Ascending aorta (tissue), 2 donors: ENCODE data around the gene CACFD1. TPM values are rescaled to one million over a fixed set of nuclear protein-coding genes. Genes with fewer than 3 reads are reported as not detected.

Source experiments
- DNase-seq, 2 donors: peaks; one replicate each; pipeline ENCODE4 v3.0.0-alpha.2; 2019; ENCODE audit warnings: low spot score in 2 of 2
- H3K27ac ChIP-seq, 2 donors: fragments of 200-600 bp; sonication (generic); one replicate each; pipeline ENCODE4 v1.5.1; 2016 to 2017; ENCODE audit warnings: mild to moderate bottlenecking in 1 of 2
- H3K27me3 ChIP-seq: fragments of 200-600 bp; sonication (generic); one replicate; pipeline ENCODE4 v1.5.1; 2017
- H3K36me3 ChIP-seq, 2 donors: fragments of 200-600 bp; sonication (generic); one replicate each; pipeline ENCODE4 v1.5.1; 2016
- H3K4me1 ChIP-seq, 2 donors: fragments of 200-600 bp; sonication (generic); one replicate each; pipeline ENCODE4 v1.5.1; 2016 to 2017; ENCODE audit warnings: mild to moderate bottlenecking in 1 of 2
- H3K4me3 ChIP-seq, 2 donors: fragments of 200-600 bp; sonication (generic); one replicate each; pipeline ENCODE4 v1.5.1; 2016 to 2017; ENCODE audit warnings: mild to moderate bottlenecking in 1 of 2
- H3K9me3 ChIP-seq, 2 donors: fragments of 200-600 bp; sonication (generic); one replicate each; pipeline ENCODE4 v1.5.1; 2016
- CTCF ChIP-seq, 3 experiments: fragments of 200-600 bp in 2 of 3; fragments of 450-650 bp in 1 of 3; sonication (generic) in 2 of 3; IDR thresholded peaks; one replicate each; pipeline ENCODE4 v1.5.1; 2016 to 2019; ENCODE audit warnings: antibody characterized with exemption in 3 of 3, mild to moderate bottlenecking in 1 of 3, moderate library complexity in 1 of 3
- intact Hi-C: fragments of 100-400 bp; cut with DNase I; formaldehyde crosslinking; loops from one replicate; pipeline ENCODE4 v1.15.1; 2023
- total RNA-seq: library from RNA; depleted of rRNA; stranded (reverse); fragments of >200 nt; gene quantifications from one replicate; pipeline ENCODE4 v1.1.0, GENCODE V29; 2016

Gene CACFD1
- total RNA-seq, 1 donor from 2014 or later, result 24.8 TPM

GRCh38 chr9:133485531-133486260 lies 25.9 kb downstream of the CACFD1 start:
- no peak for DNase-seq
- no peaks in the 10 kb centered on the region for H3K9me3 ChIP-seq
- no peak for TF ChIP-seq CTCF (IDR thresholded peaks at IDR 0.05)

GRCh38 chr9:133487331-133487725 lies 27.6 kb downstream of the CACFD1 start:
- H3K4me1 ChIP-seq, result peaks cover 9 to 11% of the 10 kb centered on the region in 2 donors
- no peaks in the 10 kb centered on the region for H3K27me3 ChIP-seq
- no peak overlapping the region for H3K4me3 ChIP-seq
- no peaks in the 10 kb centered on the region for H3K9me3 ChIP-seq
- DNase-seq, result no peak
- no peak for TF ChIP-seq CTCF (IDR thresholded peaks at IDR 0.05)
- no peaks in the 10 kb centered on the region for H3K36me3 ChIP-seq
- H3K27ac ChIP-seq, result peak overlapping the region in 1 of 2 donors; percentile 48
- intact Hi-C loops, result loop anchor here (5.0 kb wide), 2 partner anchors 130 to 305 kb away; partner anchors contain the start of genes SURF1 and SURF2

More at GRCh38 chr9:133485531-133486260, 25.9 kb downstream of the CACFD1 start:
- Histone ChIP-seq H3K36me3 (no peaks in the 10 kb centered on the region), H3K4me1 (peaks cover 0 to 2% of the 10 kb centered on the region in 2 donors), H3K4me3 (no peak overlapping the region), H3K27ac (no peak overlapping the region), H3K27me3 (no peaks in the 10 kb centered on the region)
- intact Hi-C loops, result loop anchor here (1.0 to 5.0 kb wide), 3 partner anchors 79 to 303 kb away; partner anchors contain the start of genes SURF1 and SURF2

- no peak overlapping the region for H3K27ac ChIP-seq
- H3K4me1 ChIP-seq, result peaks cover 10 to 17% of the 10 kb centered on the region in 2 donors
- H3K36me3 ChIP-seq, result no peaks in the 10 kb centered on the region
- intact Hi-C loops, result loop anchor here (5.0 kb wide), 2 partner anchors 131 to 306 kb away; partner anchors contain the start of genes SURF1 and SURF2
- no peaks in the 10 kb centered on the region for H3K27me3 ChIP-seq
- H3K9me3 ChIP-seq, result no peaks in the 10 kb centered on the region
- H3K4me3 ChIP-seq, result no peak overlapping the region
- TF ChIP-seq CTCF (IDR thresholded peaks at IDR 0.05), result no peak
- no peak for DNase-seq
These were observed 29.0 kb downstream of the CACFD1 start for GRCh38 chr9:133488686-133489252.

- H3K4me3 ChIP-seq, result no peak overlapping the region
- intact Hi-C loops, result loop anchor here (5.0 kb wide), 2 partner anchors 132 to 307 kb away; partner anchors contain the start of genes SURF1 and SURF2
- no peak for TF ChIP-seq CTCF (IDR thresholded peaks at IDR 0.05)
- H3K27ac ChIP-seq, result no peak overlapping the region
- no peaks in the 10 kb centered on the region for H3K36me3 ChIP-seq
- H3K4me1 ChIP-seq, result peaks cover 10 to 17% of the 10 kb centered on the region in 2 donors
- no peak for DNase-seq
- H3K27me3 ChIP-seq, result no peaks in the 10 kb centered on the region
- no peaks in the 10 kb centered on the region for H3K9me3 ChIP-seq
These were observed 29.7 kb downstream of the CACFD1 start for GRCh38 chr9:133489253-133490190.

- intact Hi-C loops, result no loop called here
- Histone ChIP-seq H3K4me1 (peaks cover 10 to 17% of the 10 kb centered on the region in 2 donors), H3K27ac (no peak overlapping the region), H3K9me3 (no peaks in the 10 kb centered on the region), H3K27me3 (no peaks in the 10 kb centered on the region), H3K4me3 (no peak overlapping the region), H3K36me3 (no peaks in the 10 kb centered on the region)
- TF ChIP-seq CTCF (IDR thresholded peaks at IDR 0.05), result no peak
- no peak for DNase-seq
These were observed 30.5 kb downstream of the CACFD1 start for GRCh38 chr9:133490201-133490681.
